CD14-positive monocyte (primary cell): ENCODE results near the gene POLR2H. TPM values are rescaled to one million over a fixed set of nuclear protein-coding genes. Genes with fewer than 3 reads are reported as not detected.
A peak's percentile ranks its signal among the peaks of the same experiment; 100 is the strongest.

Source experiments
- DNase-seq, 3 donors: peaks; one replicate each; pipeline ENCODE4 v3.0.0-alpha.2; 2011 to 2022
- H2AFZ ChIP-seq: 2 replicates; pipeline ENCODE4 v1.6.0; 2012; ENCODE audit warnings: mild to moderate bottlenecking, low read depth, low read length, inconsistent platforms; ENCODE audit not compliant: insufficient read depth, poor library complexity, severe bottlenecking
- H3K27ac ChIP-seq, 2 donors: 1 replicate in 1 of 2; 2 replicates in 1 of 2; pipeline ENCODE4 v1.5.1; 2012 to 2013; ENCODE audit warnings: low read length in 2 of 2, control low read depth in 1 of 2, inconsistent platforms in 1 of 2, low read depth in 1 of 2, mild to moderate bottlenecking in 1 of 2
- H3K27me3 ChIP-seq, 2 donors: one replicate each; pipeline versions ENCODE4 v1.6.0 to v1.6.1; 2011 to 2013; ENCODE audit warnings: low read length in 2 of 2; ENCODE audit not compliant: control insufficient read depth in 2 of 2, insufficient read depth in 2 of 2
- H3K36me3 ChIP-seq, 2 donors: replicated peaks in 1 of 2; 1 replicate in 1 of 2; 2 replicates in 1 of 2; pipeline versions ENCODE4 v1.5.1 to v1.6.1; 2012 to 2013; ENCODE audit warnings: low read length in 2 of 2, control low read depth in 1 of 2, inconsistent platforms in 1 of 2, mild to moderate bottlenecking in 1 of 2; ENCODE audit not compliant: insufficient read depth in 2 of 2, control insufficient read depth in 1 of 2
- H3K4me1 ChIP-seq, 2 donors: 1 replicate in 1 of 2; 2 replicates in 1 of 2; pipeline versions ENCODE4 v1.5.1 to v1.6.1; 2012 to 2013; ENCODE audit warnings: low read length in 2 of 2, control low read depth in 1 of 2, inconsistent platforms in 1 of 2, mild to moderate bottlenecking in 1 of 2, moderate library complexity in 1 of 2; ENCODE audit not compliant: insufficient read depth in 2 of 2, control insufficient read depth in 1 of 2
- H3K4me2 ChIP-seq: replicated peaks from 2 replicates; pipeline ENCODE3; 2012; ENCODE audit warnings: low read length, moderate library complexity, mild to moderate bottlenecking; ENCODE audit not compliant: poor library complexity, severe bottlenecking; ENCODE audit errors: extremely low read depth
- H3K4me3 ChIP-seq, 3 experiments: fragments of 200-600 bp in 1 of 3; sonication (generic) in 1 of 3; replicated peaks in 1 of 3; 1 replicate in 2 of 3; 2 replicates in 1 of 3; pipeline ENCODE4 v1.5.1; 2011 to 2013; ENCODE audit warnings: low read length in 3 of 3, mild to moderate bottlenecking in 3 of 3, control low read depth in 2 of 3, low read depth in 2 of 3, inconsistent platforms in 1 of 3, moderate library complexity in 1 of 3
- H3K79me2 ChIP-seq: 2 replicates; pipeline ENCODE4 v1.6.0; 2012; ENCODE audit warnings: mild to moderate bottlenecking, control low read depth, inconsistent platforms, low read length, moderate library complexity; ENCODE audit not compliant: insufficient read depth
- H3K9ac ChIP-seq: 2 replicates; pipeline ENCODE4 v1.6.0; 2017; ENCODE audit warnings: low read length, mild to moderate bottlenecking; ENCODE audit not compliant: insufficient read depth, poor library complexity, severe bottlenecking
- H3K9me3 ChIP-seq, 2 donors: replicated peaks in 1 of 2; 1 replicate in 1 of 2; 2 replicates in 1 of 2; pipeline versions ENCODE4 v1.5.1 to v1.6.1; 2012 to 2013; ENCODE audit warnings: low read length in 2 of 2, control low read depth in 1 of 2; ENCODE audit not compliant: control insufficient read depth in 1 of 2, insufficient read depth in 1 of 2
- H4K20me1 ChIP-seq: 2 replicates; pipeline ENCODE4 v1.6.0; 2012; ENCODE audit warnings: mild to moderate bottlenecking, low read length, control low read depth, moderate library complexity; ENCODE audit not compliant: insufficient read depth
- H3K27ac Mint-ChIP-seq, 7 donors: one replicate each; pipeline ENCODE4 v1.8.0; 2020; ENCODE audit warnings: mild to moderate bottlenecking in 7 of 7, mixed read lengths in 7 of 7, moderate library complexity in 6 of 7, inconsistent platforms in 2 of 7
- H3K27me3 Mint-ChIP-seq, 3 donors: one replicate each; pipeline ENCODE4 v1.8.0; 2021 to 2022; ENCODE audit warnings: low read depth in 3 of 3, mild to moderate bottlenecking in 3 of 3, mixed read lengths in 3 of 3, moderate library complexity in 3 of 3, inconsistent platforms in 1 of 3
- H3K36me3 Mint-ChIP-seq, 2 donors: one replicate each; pipeline ENCODE4 v1.8.0; 2020; ENCODE audit warnings: mixed read lengths in 2 of 2, inconsistent platforms in 1 of 2, mild to moderate bottlenecking in 1 of 2
- H3K4me1 Mint-ChIP-seq: one replicate; pipeline ENCODE4 v1.8.0; 2020; ENCODE audit warnings: mild to moderate bottlenecking, mixed read lengths
- H3K4me3 Mint-ChIP-seq, 2 donors: one replicate each; pipeline ENCODE4 v1.8.0; 2020; ENCODE audit warnings: mild to moderate bottlenecking in 2 of 2, mixed read lengths in 2 of 2, moderate library complexity in 1 of 2
- H3K9me3 Mint-ChIP-seq, 7 donors: one replicate each; pipeline ENCODE4 v1.8.0; 2020 to 2022; ENCODE audit warnings: mixed read lengths in 7 of 7, mild to moderate bottlenecking in 6 of 7, moderate library complexity in 6 of 7, inconsistent platforms in 2 of 7
- CTCF ChIP-seq: fragments of 200-600 bp; IDR thresholded peaks from one replicate; pipeline ENCODE4 v1.8.0; 2022; ENCODE audit warnings: antibody characterized with exemption, mild to moderate bottlenecking
- WGBS: methylation state at CpG from one replicate; pipeline ENCODE4 v1.1.5; 2013; ENCODE audit warnings: missing lambda C conversion rate; ENCODE audit not compliant: insufficient coverage; 5-methylcytosine and 5-hydroxymethylcytosine counted together
- intact Hi-C, 2 donors: fragments of 100-400 bp; cut with micrococcal nuclease; formaldehyde crosslinking; loops; one replicate each; pipeline versions ENCODE4 v1.15.0 to v1.15.1; 2023
- polyA plus RNA-seq, 3 donors: library from polyadenylated mRNA; depleted of rRNA in 1 of 3; unstranded in 2 of 3; stranded (reverse) in 1 of 3; fragments of 300-500 nt in 2 of 3; fragments of >200 nt in 1 of 3; fragmentation: Illumina TruSeq in 2 of 3; gene quantifications; 1 replicate in 2 of 3; 2 replicates in 1 of 3; pipeline ENCODE4 v1.2.3, GENCODE V29; 2012 to 2021

POLR2H gene
- polyA plus RNA-seq, 3 donors = 21.7 to 67.3 (median 24.6) TPM

GRCh38 chr3:184334470-184335158 is 26.9 kb upstream of the POLR2H start:
- Mint-ChIP-seq H3K9me3 (no peaks in the 10 kb centered on the region), H3K27ac (peak overlapping the region; percentile 75 to 97 (median 97)), H3K4me3 (no peak overlapping the region), H3K36me3 (peaks cover 70 to 72% of the 10 kb centered on the region in 2 donors), H3K27me3 (peaks cover 0 to 15% (median 10%) of the 10 kb centered on the region in 3 donors), H3K4me1 (peaks cover 38% of the 10 kb centered on the region)
- Histone ChIP-seq H3K4me1 (peaks cover 27 to 32% of the 10 kb centered on the region in 2 donors), H3K27me3 (peaks cover 0 to 4% of the 10 kb centered on the region in 2 donors), H3K79me2 (peaks cover 22% of the 10 kb centered on the region), H3K9me3 (no peaks in the 10 kb centered on the region), H2AFZ (no peak overlapping the region), H3K27ac (peak overlapping the region; percentile 78 to 87), H3K4me3 (no peak overlapping the region), H3K36me3 (peaks cover 56 to 57% of the 10 kb centered on the region in 2 donors), H3K4me2 (no peak overlapping the region), H3K9ac (peak overlapping the region; percentile 84), H4K20me1 (peaks cover 50% of the 10 kb centered on the region)
- peak in 2 of 3 donors; percentile 28 to 83 for DNase-seq
- WGBS = 66% methylated on average over 5 of the region's 15 CpGs
- intact Hi-C loops = no loop called here
- no peak for TF ChIP-seq CTCF

- TF ChIP-seq CTCF = no peak
- H3K36me3 ChIP-seq = peaks cover 50 to 51% of the 10 kb centered on the region in 2 donors
- peaks cover 0 to 15% (median 10%) of the 10 kb centered on the region in 3 donors for H3K27me3 Mint-ChIP-seq
- peaks cover 65 to 66% of the 10 kb centered on the region in 2 donors for H3K36me3 Mint-ChIP-seq
- 50% methylated on average over 1 of the region's 4 CpGs for WGBS
- H3K9me3 Mint-ChIP-seq = no peaks in the 10 kb centered on the region
- H3K4me3 Mint-ChIP-seq = peak overlapping the region; percentile 90 to 97
- no peak for DNase-seq
- intact Hi-C loops = no loop called here
- H3K4me1 Mint-ChIP-seq = peaks cover 39% of the 10 kb centered on the region
- peaks cover 27 to 33% of the 10 kb centered on the region in 2 donors for H3K4me1 ChIP-seq
- H3K9ac ChIP-seq = peak overlapping the region; percentile 84
- H3K4me2 ChIP-seq = peak overlapping the region; percentile 85
- peak overlapping the region in 2 of 3 experiments; percentile 78 to 84 for H3K4me3 ChIP-seq
- H4K20me1 ChIP-seq = peaks cover 50% of the 10 kb centered on the region
- peak overlapping the region; percentile 78 to 87 for H3K27ac ChIP-seq
- peak overlapping the region; percentile 78 for H2AFZ ChIP-seq
- peak overlapping the region; percentile 93 to 97 (median 97) for H3K27ac Mint-ChIP-seq
- H3K79me2 ChIP-seq = peaks cover 22% of the 10 kb centered on the region
- H3K9me3 ChIP-seq = no peaks in the 10 kb centered on the region
- H3K27me3 ChIP-seq = peaks cover 0 to 4% of the 10 kb centered on the region in 2 donors
Observed at GRCh38 chr3:184335291-184335660, 26.2 kb upstream of the POLR2H start.
